Measurements from ENCODE around the gene COMTD1.

COMTD1 gene

GRCh38 chr10:75231672-75232581, 3.8 kb downstream of the COMTD1 start:
- no peak for TF ChIP-seq CTCF (IDR thresholded peaks at IDR 0.05; ENCODE audit: insufficient read depth, low read depth, low read length, missing control alignments)
- DNase-seq (ENCODE audit: low read depth) = no peak
- H3K4me3 ChIP-seq (ENCODE audit: low read length) = no peak overlapping the region

- DNase-seq (ENCODE audit: low read depth) = peak; percentile 91
- peak; percentile 96 for TF ChIP-seq CTCF (IDR thresholded peaks at IDR 0.05; ENCODE audit: insufficient read depth, low read depth, low read length, missing control alignments)
These were observed 5.1 kb downstream of the COMTD1 start for GRCh38 chr10:75230600-75231038.

GRCh38 chr10:75229971-75230370, 5.8 kb downstream of the COMTD1 start:
- DNase-seq (ENCODE audit: low read depth) = peak; percentile 35
- H3K4me3 ChIP-seq (ENCODE audit: low read length) = no peak overlapping the region
- no peak for TF ChIP-seq CTCF (IDR thresholded peaks at IDR 0.05; ENCODE audit: insufficient read depth, low read depth, low read length, missing control alignments)

More at GRCh38 chr10:75230600-75231038, 5.1 kb downstream of the COMTD1 start:
- H3K4me3 ChIP-seq (ENCODE audit: low read length) = no peak overlapping the region

- no peak overlapping the region for H3K4me3 ChIP-seq (ENCODE audit: low read length)
- no peak for DNase-seq (ENCODE audit: low read depth)
- TF ChIP-seq CTCF (IDR thresholded peaks at IDR 0.05; ENCODE audit: insufficient read depth, low read depth, low read length, missing control alignments) = no peak
These were observed 6.9 kb downstream of the COMTD1 start for GRCh38 chr10:75228834-75229233.

GRCh38 chr10:75228278-75228677, 7.5 kb downstream of the COMTD1 start:
- no peak for DNase-seq (ENCODE audit: low read depth)

GRCh38 chr10:75226656-75227055, 9.1 kb downstream of the COMTD1 start:
- DNase-seq (ENCODE audit: low read depth) = no peak
- TF ChIP-seq CTCF (IDR thresholded peaks at IDR 0.05; ENCODE audit: insufficient read depth, low read depth, low read length, missing control alignments) = no peak
- no peak overlapping the region for H3K4me3 ChIP-seq (ENCODE audit: low read length)

More at GRCh38 chr10:75228278-75228677, 7.5 kb downstream of the COMTD1 start:
- TF ChIP-seq CTCF (IDR thresholded peaks at IDR 0.05; ENCODE audit: insufficient read depth, low read depth, low read length, missing control alignments) = no peak
- no peak overlapping the region for H3K4me3 ChIP-seq (ENCODE audit: low read length)
